Kasumi-1 (cell line): ENCODE results near the gene CRTAC1.

Source experiments
- DNase-seq, 2 experiments: peaks; one replicate each; lab custom pipeline; 2025; lab: John Stamatoyannopoulos, UW

CRTAC1 gene

DNA sequence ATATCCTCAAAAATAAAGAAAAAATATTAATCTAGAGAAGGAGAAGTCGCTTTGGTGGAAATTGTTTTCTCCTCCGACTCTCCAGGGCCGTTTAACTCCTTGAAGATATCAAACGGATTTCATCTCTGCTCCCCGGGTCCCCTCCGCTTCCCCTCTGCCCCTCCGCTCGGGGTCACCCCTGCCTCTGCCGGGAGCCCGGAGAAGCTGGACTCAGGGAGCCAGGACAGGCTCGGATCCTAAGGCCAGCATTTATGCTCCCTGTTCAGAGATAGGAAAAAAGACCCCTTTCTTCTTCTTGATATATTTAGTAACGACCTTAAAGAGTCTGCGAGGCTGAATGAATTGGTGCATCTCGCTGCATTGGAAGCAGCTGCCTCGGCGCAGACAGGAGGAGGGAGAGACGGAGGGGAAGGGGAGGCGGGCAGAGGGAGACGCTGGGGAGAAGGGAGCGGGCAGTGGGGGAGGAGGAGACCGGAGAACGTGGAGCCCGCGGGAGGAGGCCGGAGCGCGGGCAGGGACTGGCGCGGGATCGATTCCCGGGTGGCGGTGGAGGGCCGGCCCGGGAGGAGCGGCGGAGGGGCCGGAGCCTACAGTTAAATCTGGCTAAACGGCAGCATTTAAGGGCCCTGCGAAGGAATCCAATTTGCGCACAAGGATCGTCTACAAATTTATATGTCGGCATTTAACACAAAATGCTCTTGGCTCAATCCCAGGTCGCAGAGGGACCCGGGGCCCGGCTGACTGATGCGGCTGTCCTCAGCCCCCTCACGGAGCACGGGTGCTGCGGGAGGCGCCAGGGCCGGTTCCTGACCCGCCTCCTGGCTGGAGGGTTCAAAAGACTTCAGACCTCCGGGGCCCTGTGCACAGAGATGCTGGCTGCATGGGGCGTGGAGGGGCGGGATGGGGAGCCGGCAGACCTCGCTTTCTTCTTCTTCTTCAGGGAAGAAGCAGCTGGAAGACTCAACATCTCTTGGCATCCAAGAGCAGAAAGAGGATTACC, 55.6 kb downstream of the CRTAC1 start:
- DNase-seq: no peak

DNA sequence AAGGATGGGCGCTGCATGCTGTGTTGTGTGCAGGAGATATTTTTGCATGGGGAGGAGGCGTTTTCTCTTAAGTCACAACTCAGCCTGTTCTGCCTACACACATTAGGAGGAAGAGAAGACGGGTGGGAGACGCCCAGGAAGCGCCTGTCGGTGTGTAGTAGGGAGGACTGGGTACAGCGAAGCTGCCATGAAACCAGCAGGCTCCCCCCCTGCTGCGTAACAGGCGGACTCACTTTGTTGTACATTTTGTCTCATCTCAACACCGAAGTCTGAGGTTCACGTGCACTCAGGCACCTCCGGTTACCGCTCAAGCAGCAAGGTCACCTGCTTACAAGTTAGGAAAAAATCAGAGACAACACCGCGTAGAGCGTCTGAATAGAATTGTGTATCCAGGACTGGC, 56.3 kb downstream of the CRTAC1 start:
- no peak for DNase-seq

DNA sequence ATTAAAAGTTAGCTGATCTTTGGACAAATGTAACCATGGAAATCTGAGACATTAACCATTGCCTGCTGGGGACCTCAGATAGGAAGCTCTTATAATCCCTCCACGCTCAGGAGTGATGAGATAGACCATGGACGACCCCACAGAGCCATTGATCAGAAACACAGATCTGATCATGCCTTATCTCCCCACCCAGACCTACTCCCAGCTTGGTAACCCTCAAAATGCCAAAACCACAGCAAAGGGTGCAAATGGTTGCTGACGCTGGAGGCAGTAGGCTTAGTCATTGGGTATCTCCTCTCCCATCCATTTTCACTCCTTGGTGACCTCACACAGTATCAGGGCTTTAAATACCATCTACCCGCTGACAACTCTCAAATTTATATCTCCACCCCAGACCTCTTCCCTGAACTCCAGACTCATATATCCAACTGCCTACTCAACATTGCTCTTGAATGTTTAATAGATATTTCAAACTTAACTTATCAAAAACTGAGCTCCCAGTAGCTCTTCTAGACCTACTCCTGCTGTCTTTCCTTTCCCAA, 60.8 kb downstream of the CRTAC1 start:
- DNase-seq: no peak

DNA sequence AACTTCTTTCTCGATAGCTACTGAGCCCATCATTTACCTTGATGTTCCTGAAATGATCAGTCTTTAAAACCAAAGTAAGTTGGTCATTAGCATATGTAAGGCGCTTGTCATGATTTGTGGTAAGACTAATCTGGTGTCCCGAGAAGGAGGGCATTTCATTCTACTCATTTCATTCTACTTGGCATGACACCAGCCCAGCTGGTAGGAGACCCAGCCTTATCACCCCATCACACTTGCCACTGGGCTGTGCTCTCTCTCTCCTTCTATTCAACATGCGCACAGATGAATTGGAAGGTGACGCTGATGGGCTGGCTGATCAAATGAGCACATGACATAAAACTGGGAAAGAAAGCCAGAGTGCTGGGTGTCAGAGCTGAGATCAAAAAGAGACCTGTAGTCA, 65.7 kb downstream of the CRTAC1 start:
- DNase-seq: no peak

DNA sequence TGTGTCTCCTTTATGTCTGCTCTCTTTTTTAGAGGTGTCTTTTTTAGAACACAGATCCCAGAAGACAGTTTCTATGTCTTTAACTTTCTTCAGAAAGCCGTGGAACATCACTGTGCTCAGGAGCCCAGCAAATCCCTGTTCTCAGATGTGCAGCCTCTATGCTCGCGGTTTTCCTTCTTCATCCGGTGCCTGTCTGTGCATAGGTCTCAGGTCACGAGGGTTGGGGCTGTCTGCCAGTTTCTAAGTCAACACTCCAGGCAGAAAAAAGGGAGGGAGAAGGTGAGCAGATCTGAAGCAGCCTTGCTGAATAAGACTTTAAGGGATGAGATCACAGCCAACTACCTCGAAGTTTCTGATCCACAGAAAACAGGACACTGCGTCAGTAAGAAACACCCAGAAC, 68.5 kb downstream of the CRTAC1 start:
- no peak for DNase-seq

DNA sequence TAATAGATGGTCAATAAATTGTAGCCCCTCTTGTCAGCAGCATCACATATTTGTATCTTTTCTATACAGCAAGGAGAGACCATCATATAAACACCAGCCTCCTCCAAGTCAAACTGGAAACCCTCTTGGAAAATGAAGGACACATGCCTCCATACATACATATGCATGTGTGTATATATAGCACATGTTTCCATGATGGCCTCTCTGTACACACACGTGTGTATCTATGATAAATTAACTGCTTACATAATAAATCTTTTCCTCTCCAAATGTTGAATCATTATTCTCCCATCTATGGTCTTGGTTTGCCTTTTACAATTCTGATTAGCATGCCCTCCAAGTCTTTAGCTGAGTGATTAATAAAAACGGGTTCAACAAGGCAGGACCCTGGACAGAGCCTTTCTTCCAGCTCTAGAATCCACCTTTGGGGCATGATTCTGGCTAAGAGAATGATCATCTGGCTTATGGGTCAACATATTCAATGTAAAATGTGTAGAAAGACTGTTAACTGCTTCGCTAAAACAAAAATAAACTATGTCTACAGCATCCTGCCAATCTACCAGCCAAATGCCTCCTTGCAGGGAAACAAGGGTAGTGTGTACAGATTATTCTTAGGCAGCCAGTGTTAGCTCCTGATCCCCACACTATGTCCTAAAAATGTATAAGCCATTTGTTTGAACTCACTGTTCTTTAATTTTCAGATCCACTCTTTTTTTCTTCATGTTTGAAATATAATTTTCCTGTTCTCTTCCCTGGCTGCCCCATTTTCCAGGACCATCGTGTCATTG, 70.0 kb downstream of the CRTAC1 start:
- no peak for DNase-seq

DNA sequence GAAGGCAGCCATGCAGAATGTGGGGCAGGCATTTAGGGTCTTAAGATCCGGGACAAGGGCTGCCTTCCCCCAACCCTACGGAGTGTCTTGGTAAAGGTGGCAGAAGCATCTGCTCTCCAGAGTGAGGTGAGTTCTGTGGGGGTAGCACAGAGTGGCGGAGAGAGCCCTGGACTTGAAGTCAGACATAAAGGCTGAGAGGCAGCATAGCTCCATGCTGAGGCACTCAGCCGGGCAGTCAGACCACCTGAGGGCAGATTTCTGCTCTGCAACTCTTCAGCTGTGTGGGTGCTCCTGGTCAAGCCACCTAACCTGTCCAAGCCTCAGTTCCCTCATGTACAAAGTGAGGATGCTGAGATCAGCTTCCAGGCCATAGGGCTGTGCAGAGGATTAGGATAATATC, 81.0 kb downstream of the CRTAC1 start:
- no peak for DNase-seq

DNA sequence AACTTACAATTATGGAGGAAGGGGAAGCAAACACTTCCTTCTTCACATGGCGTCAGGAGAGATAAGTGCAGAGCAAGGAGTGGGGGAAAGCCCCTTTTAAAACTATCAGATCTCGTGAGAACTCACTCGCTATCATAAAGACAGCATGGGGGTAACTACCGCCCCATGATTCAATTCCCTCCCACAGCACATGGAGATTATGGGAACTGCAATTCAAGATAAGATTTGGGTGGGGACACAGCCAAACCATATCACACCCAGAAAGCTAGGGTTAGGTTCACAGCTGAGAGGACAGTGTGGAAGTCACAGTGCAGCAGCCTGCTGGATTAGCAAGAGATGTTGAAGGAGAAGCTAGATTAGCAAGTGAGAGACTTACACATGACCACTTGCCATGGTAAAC, 81.6 kb downstream of the CRTAC1 start:
- no peak for DNase-seq

DNA sequence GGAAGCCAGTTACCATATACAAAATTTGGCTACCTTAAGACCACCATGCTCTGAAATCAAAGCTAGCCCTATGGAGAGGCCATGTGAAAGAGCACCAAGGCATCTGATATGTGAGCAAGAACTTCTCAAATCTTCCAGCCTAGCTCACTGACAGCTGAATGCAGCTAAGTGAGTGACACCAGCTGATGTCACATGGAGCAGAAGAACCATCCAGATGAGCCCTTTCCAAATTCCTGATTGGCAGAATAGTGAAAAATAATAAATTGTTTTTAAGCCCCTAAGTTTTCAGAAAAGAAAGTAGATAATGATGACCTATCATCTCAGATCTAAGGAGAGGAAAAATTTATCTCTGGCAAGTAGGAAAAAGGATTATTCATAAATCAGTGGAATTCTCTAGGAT, 85.6 kb downstream of the CRTAC1 start:
- no peak for DNase-seq

DNA sequence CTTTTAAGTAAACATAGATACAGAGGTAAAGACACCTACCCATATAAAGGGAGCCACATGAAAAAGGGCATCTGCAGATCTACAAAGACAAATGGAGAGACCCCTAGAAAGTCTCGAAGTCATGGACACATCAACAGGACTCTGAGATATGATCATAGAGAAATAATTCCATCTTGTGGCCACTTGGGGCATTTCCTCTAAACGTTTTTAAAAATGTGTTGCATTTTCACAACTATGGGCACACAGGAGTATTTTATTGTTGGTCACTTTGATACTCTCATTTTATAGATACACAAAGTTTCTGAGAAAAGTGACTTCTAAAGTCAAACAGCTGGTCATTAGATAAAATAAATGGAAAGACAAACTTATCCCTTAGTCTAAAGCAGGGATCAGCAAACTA, 87.1 kb downstream of the CRTAC1 start:
- DNase-seq: no peak

DNA sequence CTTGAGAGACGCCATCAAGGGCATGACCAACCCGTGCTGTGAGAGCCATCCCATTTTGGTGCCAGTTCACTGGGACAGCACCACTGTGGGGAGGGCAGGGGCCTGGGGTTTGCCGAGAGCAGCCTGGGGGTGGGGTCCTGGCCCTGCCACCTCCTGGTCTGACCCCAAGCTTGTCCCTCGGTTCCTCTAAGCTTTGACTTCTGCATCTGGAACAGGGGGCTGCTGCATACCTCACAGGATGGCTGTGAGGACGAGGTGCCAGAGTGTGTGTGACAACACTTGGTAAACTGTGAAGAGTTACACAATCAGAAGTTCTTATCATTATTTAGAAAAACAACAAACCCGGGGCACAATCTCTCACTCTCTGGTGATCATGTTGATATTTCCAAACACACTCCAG, 89.9 kb downstream of the CRTAC1 start:
- no peak for DNase-seq

DNA sequence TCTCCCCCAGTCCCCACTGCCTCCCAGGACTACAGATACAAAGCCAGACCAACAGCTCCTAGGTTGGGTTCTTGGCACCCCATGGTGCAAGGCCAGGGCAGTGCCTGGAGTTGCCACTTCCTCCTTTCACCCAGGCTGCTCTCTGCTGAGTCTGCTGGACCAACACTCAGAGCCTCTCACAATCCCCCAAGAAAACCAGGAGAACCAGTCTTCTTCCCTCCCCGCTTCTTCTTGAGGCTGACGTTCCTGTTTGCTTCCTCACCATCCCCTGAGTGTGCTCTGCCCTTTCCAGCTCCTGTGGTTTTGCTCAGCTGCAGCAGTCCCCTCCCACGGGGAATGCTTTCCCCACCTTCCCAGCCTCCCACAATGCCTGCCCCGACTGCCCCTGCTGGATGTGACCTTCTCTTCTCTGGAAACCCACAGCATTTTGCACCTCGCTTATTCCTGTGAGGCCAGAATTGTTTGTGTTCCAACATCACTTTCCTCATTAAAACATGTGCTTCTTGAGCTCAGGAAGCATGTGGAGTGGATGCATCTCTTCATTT, 90.9 kb downstream of the CRTAC1 start:
- no peak for DNase-seq

DNA sequence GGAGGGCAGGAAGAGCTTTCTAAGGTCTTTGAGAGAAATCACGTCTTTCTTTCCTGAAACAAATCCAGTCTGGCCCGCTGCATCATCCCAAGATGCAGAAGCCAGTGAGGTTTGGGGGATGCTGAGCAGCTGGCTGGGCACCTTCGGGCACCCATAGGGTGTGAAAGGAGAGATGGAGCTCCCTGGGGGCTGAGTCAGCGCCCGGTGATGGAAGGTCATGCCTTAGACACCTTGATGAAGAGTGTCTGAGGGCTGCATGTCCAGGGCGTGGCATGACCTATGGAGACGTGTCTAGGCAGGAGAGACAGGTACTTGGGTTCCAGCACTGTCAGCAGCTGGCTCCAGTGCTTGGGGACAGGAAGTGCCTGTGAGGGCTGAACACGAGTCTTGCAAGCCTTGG, 92.5 kb downstream of the CRTAC1 start:
- no peak for DNase-seq

DNA sequence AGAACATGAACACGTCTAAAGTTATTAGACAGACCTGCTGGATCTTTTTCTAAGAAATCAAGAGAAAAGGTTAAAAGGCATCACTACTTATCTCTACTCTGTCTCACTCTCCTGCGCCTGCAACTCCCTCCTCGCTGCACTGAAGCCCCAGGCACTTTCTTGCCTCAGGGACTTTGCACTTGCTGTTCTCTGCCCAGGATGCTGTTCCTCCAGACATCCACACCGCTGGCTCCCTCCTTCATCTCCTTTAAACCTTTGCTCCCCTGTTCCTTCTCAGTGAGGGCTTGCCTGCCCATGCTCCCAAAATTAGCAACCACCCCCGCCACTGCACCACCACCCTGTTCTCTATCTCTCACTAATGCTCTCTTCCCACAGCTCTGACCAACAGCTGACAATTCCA, 93.4 kb downstream of the CRTAC1 start:
- no peak for DNase-seq

DNA sequence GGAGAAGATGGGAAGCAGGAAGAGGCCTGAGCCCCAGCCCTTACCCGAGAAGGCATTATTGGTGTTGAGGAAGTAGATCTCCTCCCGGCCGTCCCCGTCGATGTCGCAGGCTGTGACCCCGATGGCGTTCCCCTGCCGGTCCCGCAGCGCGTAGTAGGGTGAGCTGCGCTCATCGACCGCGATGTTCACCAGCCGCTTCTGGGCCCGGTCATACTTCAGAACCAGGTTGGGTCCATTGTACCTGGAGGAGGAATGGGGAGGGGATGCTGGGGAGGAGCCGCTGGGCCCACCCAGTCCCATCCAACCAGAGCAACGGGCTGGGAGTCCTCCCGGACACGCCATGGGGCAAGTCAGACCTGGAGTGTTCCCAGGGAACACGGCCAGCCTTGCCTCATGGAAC, 94.3 kb downstream of the CRTAC1 start:
- DNase-seq: no peak

DNA sequence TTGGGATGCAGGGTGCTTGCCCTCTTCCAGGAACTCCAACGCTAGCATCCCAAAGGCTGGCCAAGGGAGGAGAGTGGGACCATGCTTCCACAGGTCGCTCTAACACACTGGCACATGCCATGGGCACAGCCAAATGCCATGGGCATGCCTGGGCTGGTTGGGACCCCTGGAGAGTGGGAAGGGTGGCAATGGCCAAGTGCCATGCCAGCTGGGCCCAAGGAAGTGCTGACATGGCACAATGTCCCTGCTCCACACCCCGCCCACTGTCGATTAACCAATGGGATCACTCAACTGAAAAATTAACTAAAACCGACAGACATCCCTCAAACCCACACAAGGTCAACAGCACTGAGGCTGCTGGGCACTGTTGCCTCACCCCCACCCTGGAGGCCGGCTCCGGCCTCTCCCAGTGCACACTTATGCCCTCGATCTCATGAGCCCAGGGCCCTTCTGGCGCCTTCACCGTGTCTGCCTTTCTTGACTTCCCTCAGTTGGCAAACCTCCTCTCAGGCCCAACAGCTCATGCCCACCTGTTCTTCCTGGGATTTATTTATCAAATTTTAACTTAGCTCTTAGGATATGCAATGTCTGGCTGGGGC, 97.4 kb downstream of the CRTAC1 start:
- no peak for DNase-seq

DNA sequence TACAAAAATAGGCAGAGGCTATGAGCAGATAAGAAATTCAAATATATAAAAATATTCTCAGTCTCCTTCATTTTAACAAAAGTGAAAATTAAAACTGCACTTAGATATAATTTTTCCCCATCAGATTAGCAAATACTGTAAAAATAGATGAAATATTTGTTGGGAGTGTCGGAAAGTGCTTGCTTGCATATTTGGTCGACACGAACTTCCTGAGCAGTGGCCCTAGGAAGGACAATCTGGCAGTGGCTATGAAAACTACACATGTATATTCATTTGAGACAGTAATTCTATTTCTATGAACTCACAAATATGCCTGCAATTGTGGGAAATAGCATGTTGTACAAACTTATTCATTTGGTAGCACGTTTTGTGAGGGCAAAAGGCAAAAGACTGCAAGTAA, 99.4 kb downstream of the CRTAC1 start:
- no peak for DNase-seq

DNA sequence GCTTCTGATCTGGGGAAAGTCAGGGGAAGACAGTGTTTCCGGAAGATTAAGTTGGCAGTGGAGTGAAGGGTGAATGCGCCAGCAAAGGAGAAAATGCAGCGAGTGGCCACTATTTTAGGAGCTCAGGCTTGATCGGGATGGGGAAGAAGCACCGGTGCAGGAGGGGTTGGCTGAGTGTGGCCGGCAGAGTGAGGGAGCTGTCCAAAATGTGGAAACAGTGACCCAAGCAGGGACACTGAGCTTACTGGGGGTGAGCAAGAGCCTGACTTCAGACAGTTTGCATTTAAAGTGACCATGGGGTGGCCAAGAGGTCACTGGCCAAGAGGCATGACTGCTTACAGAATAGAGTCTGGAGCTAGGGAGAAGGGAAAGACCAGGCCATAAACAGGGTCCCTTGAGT, 101.5 kb downstream of the CRTAC1 start:
- DNase-seq: no peak

DNA sequence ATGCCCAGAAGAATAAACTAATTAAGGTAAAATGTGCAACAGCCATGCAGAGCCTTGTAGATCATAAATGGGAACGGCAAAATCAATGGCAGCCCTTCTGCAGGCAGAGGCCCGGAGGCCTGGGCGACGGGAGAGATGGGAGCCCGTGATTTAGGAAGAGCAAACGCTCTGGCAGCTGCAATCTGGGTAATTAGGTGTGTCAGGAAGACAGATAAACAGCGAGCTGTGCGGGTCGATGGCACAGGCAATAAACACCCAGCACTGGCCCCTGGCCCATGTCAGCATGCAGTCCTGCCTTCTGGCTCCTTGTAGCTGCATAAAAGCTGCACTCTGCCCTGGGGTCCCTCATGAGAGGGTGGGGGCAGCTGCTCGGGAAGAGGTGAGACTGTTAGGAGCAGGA, 102.8 kb downstream of the CRTAC1 start:
- DNase-seq: no peak

DNA sequence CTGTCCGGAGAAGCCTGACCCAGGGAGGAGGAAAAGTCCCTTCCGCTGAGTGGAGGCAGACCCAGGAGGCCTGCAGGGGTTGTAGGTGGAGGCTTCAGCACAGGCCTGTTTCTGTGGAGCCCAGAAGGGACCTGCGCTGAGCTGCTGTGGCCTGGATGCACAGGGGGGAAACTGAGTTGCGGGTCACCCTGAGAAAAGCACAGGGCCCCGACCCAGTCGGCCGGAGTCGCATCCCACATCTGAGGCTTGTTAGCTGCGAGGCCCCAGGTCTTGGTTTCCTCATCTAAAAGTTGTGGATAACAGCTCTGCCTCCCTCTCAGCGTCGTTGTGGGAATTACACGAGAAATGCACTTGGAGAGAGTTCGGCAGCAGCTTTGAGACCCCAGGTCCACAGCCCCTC, 104.4 kb downstream of the CRTAC1 start:
- DNase-seq: no peak

DNA sequence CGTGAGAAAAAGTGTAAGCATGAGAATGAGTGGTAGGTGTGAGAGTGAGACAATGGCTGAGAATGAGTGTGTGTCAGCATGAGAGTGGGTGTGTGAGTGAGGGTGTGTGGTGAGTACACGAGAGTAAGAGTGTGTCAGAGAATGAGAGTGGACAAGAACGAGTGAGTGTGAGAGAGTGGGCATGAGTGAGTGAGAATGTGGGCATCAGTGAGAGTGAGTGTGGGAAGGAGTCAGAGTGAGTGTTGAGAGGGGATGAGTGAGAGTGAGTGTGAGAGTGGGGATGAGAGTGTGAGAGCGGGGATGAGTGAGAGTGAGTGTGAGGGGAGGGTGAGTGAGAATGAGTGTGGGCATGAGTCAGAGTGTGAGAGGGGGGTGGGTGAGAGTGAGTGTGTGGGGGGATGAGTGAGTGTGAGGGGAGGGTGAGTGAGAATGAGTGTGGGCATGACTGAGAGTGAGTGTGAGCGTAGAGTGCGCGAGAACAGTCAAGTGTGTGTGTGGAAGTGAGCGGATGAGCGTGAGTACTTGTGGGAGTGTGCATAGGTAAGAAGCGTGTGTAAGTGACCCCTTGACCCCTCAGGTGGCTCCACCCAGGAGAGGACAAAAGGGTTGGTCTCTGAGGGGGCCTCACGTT, 105.0 kb downstream of the CRTAC1 start:
- DNase-seq: no peak

DNA sequence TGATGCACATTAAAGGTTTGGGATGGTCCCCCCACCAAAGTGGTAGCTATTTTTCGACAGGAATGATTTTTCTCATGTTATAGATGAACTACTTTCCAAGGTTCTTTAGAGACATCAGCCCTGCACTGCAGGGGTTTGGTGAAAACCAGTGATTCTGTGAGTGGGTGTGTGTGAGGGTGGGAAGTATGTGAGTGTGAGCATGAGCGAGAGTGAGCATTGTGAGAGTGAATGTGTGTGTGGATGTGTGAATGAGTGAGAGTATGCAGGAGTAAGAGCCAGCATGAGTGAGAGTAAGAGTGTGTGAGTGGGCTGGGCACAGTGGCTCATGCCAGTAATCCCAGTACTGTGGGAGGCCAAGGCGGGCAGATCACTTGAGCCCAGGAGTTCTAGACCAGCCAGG, 105.7 kb downstream of the CRTAC1 start:
- no peak for DNase-seq
